ENCODE measurements around the gene CHRM5. TPM values are rescaled to one million over a fixed set of nuclear protein-coding genes. Genes with fewer than 3 reads are reported as not detected.

CHRM5 gene
- total and polyA plus RNA-seq, 2 of the 8 experiments (the other 6 are each of a cell fraction or from before 2014, with no cell fraction given) = not detected

GRCh38 chr15:34065261-34065660 lies 97.0 kb downstream of the CHRM5 start:
- H3K27me3 ChIP-seq (replicated peaks in 1 of 4; ENCODE audit: control insufficient read depth in 3 of 4, extremely low read depth in 1 of 4, insufficient read depth in 3 of 4, low read length in 3 of 4) = no peaks in the 10 kb centered on the region
- TF ChIP-seq TCF12 (IDR thresholded peaks at IDR 0.05; ENCODE audit: low read depth, low read length) = no peak
- no peak for TF ChIP-seq ATF2 (IDR thresholded peaks at IDR 0.05; ENCODE audit: low read length)
- no peak for TF ChIP-seq SRF (IDR thresholded peaks at IDR 0.05; ENCODE audit: low read depth, low read length)
- TF ChIP-seq EP300 (IDR thresholded peaks at IDR 0.05; ENCODE audit: borderline replicate concordance in 1 of 2, low read depth in 2 of 2, low read length in 2 of 2) = no peak
- TF ChIP-seq ZNF274 (IDR thresholded peaks at IDR 0.05; ENCODE audit: borderline replicate concordance, extremely low read depth, low read length) = no peak
- no peak for TF ChIP-seq TBP (IDR thresholded peaks at IDR 0.05; ENCODE audit: low read depth, low read length)
- no peak for TF ChIP-seq MAX (IDR thresholded peaks at IDR 0.05)
- no peak for TF ChIP-seq KDM4A (IDR thresholded peaks at IDR 0.05; ENCODE audit: low read depth, low read length, severe bottlenecking)
- TF ChIP-seq SP4 (IDR thresholded peaks at IDR 0.05; ENCODE audit: low read length) = no peak
- no peak for TF ChIP-seq USF2 (IDR thresholded peaks at IDR 0.05; ENCODE audit: low read length)
- no peak for TF ChIP-seq NRF1 (IDR thresholded peaks at IDR 0.05; ENCODE audit: low read depth, low read length)

More at GRCh38 chr15:34065261-34065660, 97.0 kb downstream of the CHRM5 start:
- no peak for FAIRE-seq
- no peak overlapping the region for H3K9ac ChIP-seq (replicated peaks in 1 of 4; ENCODE audit: extremely low read depth in 1 of 4, low read depth in 3 of 4, low read length in 3 of 4)
- no peaks in the 10 kb centered on the region for H3K36me3 ChIP-seq (ENCODE audit: control insufficient read depth in 2 of 4, insufficient read depth in 4 of 4, low read length in 3 of 4)
- CTCF ChIA-PET (ENCODE audit: partially characterized antibody) = interaction anchor here (1.2 kb wide), 1 partner anchor 11 kb away, joined by 3 read pairs; no protein-coding TSS in a partner anchor
- H3K4me1 ChIP-seq (replicated peaks in 1 of 4; ENCODE audit: control insufficient read depth in 3 of 4, insufficient read depth in 4 of 4, low read length in 3 of 4) = no peaks in the 10 kb centered on the region
- no peak for DNase-seq (ENCODE audit: low read depth in 1 of 2, low spot score in 2 of 2)
- no peak overlapping the region for H3K23ac ChIP-seq (ENCODE audit: insufficient read length)
- H2BK120ac ChIP-seq (replicated peaks; ENCODE audit: low read depth, low read length) = no peak overlapping the region
- H4K20me1 ChIP-seq (replicated peaks in 1 of 2; ENCODE audit: control insufficient read depth in 1 of 2, insufficient read depth in 2 of 2, low read length in 2 of 2) = no peaks in the 10 kb centered on the region
- no peak overlapping the region for H3K18ac ChIP-seq (ENCODE audit: extremely low read depth, low read length)
- H3K27ac ChIP-seq (ENCODE audit: low read depth, low read length) = no peak overlapping the region
- no peak overlapping the region for H2BK20ac ChIP-seq (ENCODE audit: low read length)
- POLR2A ChIA-PET (ENCODE audit: partially characterized antibody) = no interaction called here
- no peak overlapping the region for H3K14ac ChIP-seq (ENCODE audit: insufficient read length)
- H2BK12ac ChIP-seq (ENCODE audit: low read depth, low read length) = no peak overlapping the region
- H3K4me3 ChIP-seq (ENCODE audit: extremely low read depth in 1 of 4, insufficient read depth in 2 of 4, low read depth in 3 of 4, low read length in 4 of 4) = no peak overlapping the region
- H2AFZ ChIP-seq (ENCODE audit: low read length) = no peak overlapping the region
- no peaks in the 10 kb centered on the region for H3K79me2 ChIP-seq (ENCODE audit: control insufficient read depth in 1 of 2, insufficient read depth in 2 of 2, low read length in 2 of 2)
- no peak overlapping the region for H3K4ac ChIP-seq (replicated peaks; ENCODE audit: insufficient read length, low read depth, low read length)
- H3K4me2 ChIP-seq (ENCODE audit: insufficient read depth in 1 of 2, low read depth in 2 of 2, low read length in 2 of 2) = no peak overlapping the region
- H2BK15ac ChIP-seq (ENCODE audit: low read length) = no peak overlapping the region
- no peak overlapping the region for H2BK5ac ChIP-seq (ENCODE audit: low read depth, low read length)
- H2AK5ac ChIP-seq (ENCODE audit: low read depth, low read length) = no peak overlapping the region
- 87% methylated on average over 3 of the region's 3 CpGs; no CpG with 5 or more reads in 1 of the 2 experiments for WGBS, 2 experiments (ENCODE audit: extremely low coverage in 1 of 2, insufficient coverage in 1 of 2, insufficient read length in 1 of 2, insufficient replicate concordance in 2 of 2, low coverage in 1 of 2, low lambda C conversion rate in 2 of 2, missing lambda C conversion rate in 1 of 2)
- no peak overlapping the region for H4K91ac ChIP-seq (replicated peaks; ENCODE audit: insufficient read length, low read length)
- no peaks in the 10 kb centered on the region; the same call in 1 of the 2 replicates for H3K23me2 ChIP-seq (ENCODE audit: low read depth, low read length)
- no peaks in the 10 kb centered on the region for H3K79me1 ChIP-seq (ENCODE audit: low read depth, low read length)
- H3K56ac ChIP-seq (replicated peaks; ENCODE audit: insufficient read length, low read depth, low read length) = no peak overlapping the region
- H4K5ac ChIP-seq (ENCODE audit: insufficient read length, low read depth, low read length) = no peak overlapping the region
- H4K8ac ChIP-seq (ENCODE audit: extremely low read depth, insufficient read depth, low read length) = no peak overlapping the region
- no peaks in the 10 kb centered on the region for H3K9me3 ChIP-seq (ENCODE audit: insufficient read depth in 2 of 2, low read depth in 1 of 2, low read length in 1 of 2)
